GM18511 (cell line): ENCODE data around the gene USP5.

Experiments used
- ATAC-seq: cut with Tn5 transposase; IDR thresholded peaks from one replicate; pipeline ENCODE4 v1.9.1; 2021; ENCODE audit warnings: mild to moderate bottlenecking, moderate library complexity; ENCODE audit not compliant: unreplicated experiment

USP5 gene

GRCh38 chr12:6825398-6826124 lies 26.4 kb upstream of the USP5 start:
- no peak for ATAC-seq

GRCh38 chr12:6826125-6826733 lies 25.7 kb upstream of the USP5 start:
- no peak for ATAC-seq

GRCh38 chr12:6826734-6827436 lies 25.1 kb upstream of the USP5 start:
- ATAC-seq = no peak

GRCh38 chr12:6827437-6827911 lies 24.5 kb upstream of the USP5 start:
- no peak for ATAC-seq

- no peak for ATAC-seq
Measured at GRCh38 chr12:6827982-6828780, 23.8 kb upstream of the USP5 start, which contains the start of gene P3H3. P3H3 (plus strand) TSS chr12:6828407; CDS start chr12:6828441, 34 bp downstream.

- no peak for ATAC-seq
Measured at GRCh38 chr12:6828781-6829535, 23.0 kb upstream of the USP5 start.

- ATAC-seq = no peak
Measured at GRCh38 chr12:6829536-6830220, 22.3 kb upstream of the USP5 start.

- no peak for ATAC-seq
Measured at GRCh38 chr12:6830286-6830890, 21.6 kb upstream of the USP5 start.

GRCh38 chr12:6830999-6831398 lies 21.0 kb upstream of the USP5 start:
- no peak for ATAC-seq

- no peak for ATAC-seq
Measured at GRCh38 chr12:6831450-6831995, 20.4 kb upstream of the USP5 start.

GRCh38 chr12:6832125-6832524 lies 19.8 kb upstream of the USP5 start:
- no peak for ATAC-seq

- no peak for ATAC-seq
Measured at GRCh38 chr12:6833189-6833890, 18.6 kb upstream of the USP5 start.

- ATAC-seq = no peak
Measured at GRCh38 chr12:6834254-6834653, 17.7 kb upstream of the USP5 start.

GRCh38 chr12:6834873-6835272 lies 17.1 kb upstream of the USP5 start:
- no peak for ATAC-seq

- ATAC-seq = no peak
Measured at GRCh38 chr12:6836851-6837250, 15.1 kb upstream of the USP5 start.

GRCh38 chr12:6837370-6838060 lies 14.4 kb upstream of the USP5 start:
- no peak for ATAC-seq

GRCh38 chr12:6838854-6839253 lies 13.1 kb upstream of the USP5 start:
- ATAC-seq = no peak
